HepG2 (cell line): Measurements from ENCODE around the gene SEPHS2. TPM values are rescaled to one million over a fixed set of nuclear protein-coding genes. Genes with fewer than 3 reads are reported as not detected.

Experiments used
- ATAC-seq: fragments of 200-7000 bp; cut with Tn5 transposase; 3 replicates; pipeline ENCODE4 v1.9.1; 2020; ENCODE audit warnings: mild to moderate bottlenecking, moderate library complexity
- BruUV-seq: library from RNA; stranded (reverse); fragments of 400-500 nt; replicated peaks from 2 replicates; lab custom pipeline; 2021; lab: Mats Ljungman, UMichigan
- CTCF ChIA-PET: fragments of 300-600 bp; formaldehyde crosslinking; extraction: SDS; loops from one replicate; lab custom pipeline; 2021; ENCODE audit warnings: low total read pairs, inconsistent platforms, low intra/inter-chr PET ratio; lab: Yijun Ruan, JAX
- POLR2A ChIA-PET: fragments of 350-600 bp; sonication (Branson Sonifier 250); formaldehyde crosslinking; loops from one replicate; lab custom pipeline; 2020; ENCODE audit warnings: antibody characterized with exemption, inconsistent platforms; lab: Yijun Ruan, JAX
- DNase-seq: peaks from one replicate; pipeline ENCODE4 v3.0.0-alpha.2; 2015; ENCODE audit warnings: low spot score
- FAIRE-seq: peaks from 3 replicates; lab custom pipeline; 2011; peaks lifted over from hg19 to GRCh38; lab: Jason Lieb, UNC
- H2AFZ ChIP-seq: one replicate; pipeline ENCODE4 v1.6.1; 2011; ENCODE audit warnings: low read length, inconsistent platforms
- H3K27ac ChIP-seq: fragments of 300-600 bp; 3 replicates; pipeline ENCODE4 v1.8.0; 2011; ENCODE audit warnings: mixed run types, mild to moderate bottlenecking, mixed read lengths, low read length, inconsistent platforms; ENCODE audit not compliant: insufficient read depth; ENCODE audit errors: extremely low read length
- H3K27me3 ChIP-seq, 2 experiments: fragments of 200-600 bp in 1 of 2; 2 replicates in 1 of 2; 3 replicates in 1 of 2; pipeline versions ENCODE4 v1.6.0 to v1.8.0; 2011; ENCODE audit warnings: low read length in 2 of 2, mild to moderate bottlenecking in 2 of 2, moderate library complexity in 2 of 2, inconsistent platforms in 1 of 2; ENCODE audit not compliant: insufficient read depth in 2 of 2, control insufficient read depth in 1 of 2
- H3K36me3 ChIP-seq, 2 experiments: fragments of 200-600 bp in 1 of 2; replicated peaks in 1 of 2; 2 replicates in 1 of 2; 3 replicates in 1 of 2; pipeline versions ENCODE4 v1.5.1 to v1.8.0; 2011; ENCODE audit warnings: low read length in 2 of 2, inconsistent platforms in 1 of 2; ENCODE audit not compliant: insufficient read depth in 2 of 2, control insufficient read depth in 1 of 2
- H3K4me1 ChIP-seq: 2 replicates; pipeline ENCODE4 v1.5.1; 2012; ENCODE audit warnings: low read length, inconsistent platforms; ENCODE audit not compliant: insufficient read depth
- H3K4me2 ChIP-seq: 2 replicates; pipeline ENCODE4 v1.6.0; 2011; ENCODE audit warnings: low read depth, low read length, inconsistent platforms
- H3K4me3 ChIP-seq, 3 experiments: fragments of 200-600 bp in 1 of 3; sonication (generic), shearing (Covaris generic) in 1 of 3; replicated peaks in 1 of 3; 2 replicates each; pipeline ENCODE4 v1.5.1; 2011 to 2016; ENCODE audit warnings: low read length in 3 of 3, inconsistent platforms in 2 of 3, low read depth in 2 of 3, mild to moderate bottlenecking in 2 of 3, control low read depth in 1 of 3, mixed read lengths in 1 of 3; ENCODE audit not compliant: insufficient read depth in 1 of 3
- H3K79me2 ChIP-seq: one replicate; pipeline ENCODE4 v1.6.1; 2011; ENCODE audit warnings: low read length, inconsistent platforms; ENCODE audit not compliant: insufficient read depth
- H3K9ac ChIP-seq: 2 replicates; pipeline ENCODE4 v1.6.0; 2011; ENCODE audit warnings: mild to moderate bottlenecking, low read depth, low read length, inconsistent platforms; ENCODE audit not compliant: insufficient read depth
- H3K9me3 ChIP-seq: 2 replicates; pipeline ENCODE4 v1.5.1; 2012; ENCODE audit warnings: mild to moderate bottlenecking, low read length
- H4K20me1 ChIP-seq: 2 replicates; pipeline ENCODE4 v1.6.0; 2011; ENCODE audit warnings: inconsistent platforms, mild to moderate bottlenecking, low read length, moderate library complexity; ENCODE audit not compliant: insufficient read depth
- FOXA1 ChIP-seq, 2 experiments: fragments of 450-650 bp in 1 of 2; sonication (generic) in 1 of 2; formaldehyde crosslinking in 1 of 2; IDR thresholded peaks; 2 replicates each; pipeline versions ENCODE4 v1.4.0 to v1.6.1; 2016 to 2020; ENCODE audit warnings: missing genetic modification reagents in 1 of 2
- KDM5B ChIP-seq: sonication (generic); formaldehyde crosslinking; IDR thresholded peaks from 2 replicates; pipeline ENCODE4 v1.4.0; 2020; ENCODE audit warnings: missing genetic modification reagents, mild to moderate bottlenecking, borderline replicate concordance
- RBFOX2 ChIP-seq: fragments of 200-400 bp; formaldehyde crosslinking; IDR thresholded peaks from 2 replicates; pipeline ENCODE4 v1.6.1; 2017; ENCODE audit warnings: low read depth, mild to moderate bottlenecking, low read length
- THAP11 ChIP-seq: IDR thresholded peaks from 2 replicates; pipeline ENCODE4 v1.6.1; 2016; ENCODE audit warnings: missing biosample characterization, missing genetic modification reagents
- ZNF816 ChIP-seq: sonication (generic); formaldehyde crosslinking; IDR thresholded peaks from 2 replicates; pipeline ENCODE4 v1.8.0; 2022; ENCODE audit warnings: missing genetic modification reagents, mild to moderate bottlenecking, borderline replicate concordance
- WGBS: methylation state at CpG from one replicate; pipeline ENCODE4 v1.1.6; 2017; ENCODE audit warnings: low lambda C conversion rate; 5-methylcytosine and 5-hydroxymethylcytosine counted together
- in situ Hi-C: cut with HindIII; loops from 2 replicates; pipeline ENCODE4 v1.10.0; 2017; ENCODE audit warnings: low pct_unique_long_range_greater_than_20kb; ENCODE audit not compliant: extremely low pct_ligation_motif_present
- intact Hi-C: fragments of 100-400 bp; cut with micrococcal nuclease; formaldehyde crosslinking; loops from one replicate; pipeline ENCODE4 v1.10.0; 2022; ENCODE audit not compliant: unreplicated experiment
- polyA plus RNA-seq, 8 experiments: library from polyadenylated mRNA; depleted of rRNA in 3 of 8; stranded (reverse) in 7 of 8; unstranded in 1 of 8; fragments of >200 nt; fragmentation: Illumina TruSeq in 4 of 8; extraction: Trizol in 4 of 8; gene quantifications; 2 replicates each; pipeline versions ENCODE4 v1.2.1 to v1.2.3, GENCODE V29; 2011 to 2016; ENCODE audit warnings: low read depth in 4 of 8, missing spikeins in 1 of 8, mixed read lengths in 1 of 8; ENCODE audit not compliant: insufficient read depth in 1 of 8
- total RNA-seq, 5 experiments: library from RNA; depleted of rRNA; stranded (reverse); fragments of >200 nt; fragmentation: Illumina TruSeq; extraction: Trizol; gene quantifications; 2 replicates each; pipeline ENCODE4 v1.2.3, GENCODE V29; 2016; ENCODE audit warnings: low read depth in 1 of 5
- TF ChIP-seq, protein P1 (sequence below): sonication (generic); formaldehyde crosslinking; conservative IDR thresholded peaks from 2 replicates; pipeline ENCODE4 v1.4.0; 2020; ENCODE audit warnings: missing genetic modification reagents

The SEPHS2 gene
- total and polyA plus RNA-seq, 2 of the 13 experiments (the other 11 are each of a cell fraction or from before 2014, with no cell fraction given): 20.7 to 127 TPM

- H3K9me3 ChIP-seq: no peaks in the 10 kb centered on the region
- intact Hi-C loops: no loop called here
- DNase-seq (no peak), ATAC-seq (no peak), FAIRE-seq (no peak)
- no TSS peak for BruUV-seq
- H3K27ac ChIP-seq: peak overlapping the region; percentile 10
- peaks cover 18% of the 10 kb centered on the region for H3K4me1 ChIP-seq
- TF ChIP-seq THAP11 (CRISPR knock-in tag) (no peak), FOXA1 (IDR thresholded peaks at IDR 0.05) (no peak), FOXA1 (CRISPR knock-in tag; IDR thresholded peaks at IDR 0.05) (no peak), KDM5B (CRISPR knock-in tag) (no peak), ZNF816 (CRISPR knock-in tag) (no peak)
- H3K27me3 ChIP-seq: no peaks in the 10 kb centered on the region
- H3K36me3 ChIP-seq: peaks cover 21 to 44% of the 10 kb centered on the region in 2 experiments
- no peak overlapping the region for H3K4me3 ChIP-seq
- ChIA-PET POLR2A (interaction anchor here (0.7 kb wide), 1 partner anchor 78 kb away, joined by 3 read pairs; no protein-coding TSS in a partner anchor), CTCF (no interaction called here)
- H2AFZ ChIP-seq: no peak overlapping the region
- H3K9ac ChIP-seq: no peak overlapping the region
- in situ Hi-C loops: no loop called here
- H3K79me2 ChIP-seq: peaks cover 5% of the 10 kb centered on the region
- WGBS: 96% methylated on average over 5 of the region's 5 CpGs
- no peaks in the 10 kb centered on the region for H4K20me1 ChIP-seq
- H3K4me2 ChIP-seq: no peak overlapping the region
Observed at GRCh38 chr16:30414159-30414558, 31.5 kb downstream of the SEPHS2 start.

DNA sequence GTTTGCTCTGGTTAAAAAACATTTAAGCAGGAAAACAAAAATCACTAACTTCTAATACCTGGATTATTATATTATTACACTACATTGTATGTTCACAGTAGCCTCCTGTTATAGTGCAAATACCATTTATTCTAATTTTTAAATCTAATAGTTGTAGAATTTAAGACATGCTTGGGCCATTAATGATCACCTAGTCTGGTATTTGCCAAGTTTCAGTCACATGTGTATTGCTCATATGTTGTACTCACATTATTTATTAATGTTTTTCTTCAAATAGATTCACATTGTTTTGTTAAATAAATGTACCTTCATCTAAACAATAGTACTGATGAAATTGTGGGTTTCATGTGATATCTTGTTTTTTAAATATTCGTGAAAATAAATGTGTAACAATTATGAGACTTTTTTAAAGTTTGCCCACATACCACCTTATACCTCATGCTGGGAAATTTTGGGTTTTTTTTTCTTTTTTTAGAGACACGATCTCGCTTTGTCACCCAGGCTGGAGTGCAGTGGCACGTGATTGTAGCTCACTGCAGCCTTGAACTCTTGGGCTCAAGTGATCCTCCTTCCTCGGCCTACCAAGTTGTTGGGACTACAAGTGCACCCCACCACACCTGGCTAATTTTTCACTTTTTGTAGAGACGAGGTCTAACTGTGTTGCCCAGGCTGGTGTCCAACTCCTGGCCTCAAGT, 32.4 kb downstream of the SEPHS2 start:
- FAIRE-seq (peak; percentile 34), DNase-seq (no peak), ATAC-seq (no peak)
- in situ Hi-C loops: no loop called here
- H3K9ac ChIP-seq: no peak overlapping the region
- ChIA-PET CTCF (no interaction called here), POLR2A (interaction anchor here (0.7 kb wide), 1 partner anchor 77 kb away, joined by 3 read pairs; no protein-coding TSS in a partner anchor)
- BruUV-seq: no TSS peak
- peaks cover 9% of the 10 kb centered on the region for H3K79me2 ChIP-seq
- H3K4me3 ChIP-seq: no peak overlapping the region
- H3K4me1 ChIP-seq: peaks cover 27% of the 10 kb centered on the region
- no peak overlapping the region for H2AFZ ChIP-seq
- no peaks in the 10 kb centered on the region for H4K20me1 ChIP-seq
- TF ChIP-seq RBFOX2: 0 out of 2 replicates have a peak, but pooled peaks have one; percentile 23
- TF ChIP-seq, protein P1, sequence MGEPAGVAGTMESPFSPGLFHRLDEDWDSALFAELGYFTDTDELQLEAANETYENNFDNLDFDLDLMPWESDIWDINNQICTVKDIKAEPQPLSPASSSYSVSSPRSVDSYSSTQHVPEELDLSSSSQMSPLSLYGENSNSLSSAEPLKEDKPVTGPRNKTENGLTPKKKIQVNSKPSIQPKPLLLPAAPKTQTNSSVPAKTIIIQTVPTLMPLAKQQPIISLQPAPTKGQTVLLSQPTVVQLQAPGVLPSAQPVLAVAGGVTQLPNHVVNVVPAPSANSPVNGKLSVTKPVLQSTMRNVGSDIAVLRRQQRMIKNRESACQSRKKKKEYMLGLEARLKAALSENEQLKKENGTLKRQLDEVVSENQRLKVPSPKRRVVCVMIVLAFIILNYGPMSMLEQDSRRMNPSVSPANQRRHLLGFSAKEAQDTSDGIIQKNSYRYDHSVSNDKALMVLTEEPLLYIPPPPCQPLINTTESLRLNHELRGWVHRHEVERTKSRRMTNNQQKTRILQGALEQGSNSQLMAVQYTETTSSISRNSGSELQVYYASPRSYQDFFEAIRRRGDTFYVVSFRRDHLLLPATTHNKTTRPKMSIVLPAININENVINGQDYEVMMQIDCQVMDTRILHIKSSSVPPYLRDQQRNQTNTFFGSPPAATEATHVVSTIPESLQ (CRISPR knock-in tag): no peak
- peaks cover 19 to 39% of the 10 kb centered on the region in 2 experiments for H3K36me3 ChIP-seq
- H3K9me3 ChIP-seq: no peaks in the 10 kb centered on the region
- H3K27ac ChIP-seq: no peak overlapping the region
- intact Hi-C loops: no loop called here
- no peak overlapping the region for H3K4me2 ChIP-seq
- H3K27me3 ChIP-seq: no peaks in the 10 kb centered on the region
- 89% methylated on average over 6 of the region's 6 CpGs for WGBS
